HG02571 (cell line): ENCODE results near the gene RNFT2.

Source experiments
- ATAC-seq: cut with Tn5 transposase; IDR thresholded peaks from one replicate; pipeline ENCODE4 v1.9.1; 2021; ENCODE audit warnings: mild to moderate bottlenecking, moderate library complexity; ENCODE audit not compliant: unreplicated experiment

Gene RNFT2

DNA sequence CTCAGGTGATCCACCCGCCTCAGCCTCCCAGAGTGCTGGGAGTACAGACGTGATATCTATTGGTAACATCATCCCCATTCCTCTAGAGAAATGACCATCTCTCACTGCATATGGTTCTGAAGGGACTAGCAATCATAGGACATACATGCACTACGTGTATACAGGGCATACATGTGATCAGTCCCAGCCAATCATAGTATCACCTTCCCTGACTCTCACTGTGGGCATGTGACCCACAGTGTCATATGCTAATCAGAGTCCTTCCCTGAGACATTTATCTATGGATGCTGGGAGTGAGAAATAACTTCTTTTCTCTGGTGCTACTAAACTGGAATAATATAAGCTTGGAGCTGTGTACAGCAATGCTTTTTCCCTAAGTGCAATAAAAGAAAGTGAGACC is 160.6 kb downstream of the RNFT2 start:
- no peak for ATAC-seq

DNA sequence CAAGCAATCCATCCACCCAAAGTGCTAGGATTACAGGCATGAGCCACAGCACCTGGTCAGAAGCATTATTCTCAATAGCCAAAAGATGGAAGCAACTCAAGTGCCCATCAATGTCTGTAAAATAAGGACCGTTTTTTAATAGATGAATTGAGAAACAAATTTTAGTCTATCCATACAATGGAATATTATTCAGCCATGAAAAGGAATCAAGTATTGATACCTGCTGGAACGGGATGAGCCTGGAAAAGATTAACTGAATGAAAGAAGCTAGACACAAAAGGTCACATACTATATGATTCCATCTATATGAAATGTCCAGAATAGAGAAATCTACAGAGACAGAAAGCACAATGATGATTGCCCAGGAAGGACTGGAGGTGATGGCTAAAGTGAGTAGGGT is 163.5 kb downstream of the RNFT2 start:
- ATAC-seq, result no peak
